GM19372 (cell line): Measurements from ENCODE around the gene TRIM47.
A peak's percentile ranks its signal among the peaks of the same experiment; 100 is the strongest.
"Not testable (repeated sequence)": the region's sequence is repeated elsewhere in the genome, so short reads cannot be mapped to it uniquely, and the experiment has no call there.

ENCODE experiments used
- ATAC-seq: cut with Tn5 transposase; IDR thresholded peaks from one replicate; pipeline ENCODE4 v1.9.1; 2021; ENCODE audit warnings: mild to moderate bottlenecking, low read depth, moderate library complexity; ENCODE audit not compliant: unreplicated experiment

The TRIM47 gene

GRCh38 chr17:75872434-75873351 lies 5.7 kb downstream of the TRIM47 start:
- no peak for ATAC-seq

- not testable (repeated sequence) for ATAC-seq
These were observed 8.2 kb downstream of the TRIM47 start for GRCh38 chr17:75870228-75870627.

- no peak for ATAC-seq
These were observed 8.9 kb downstream of the TRIM47 start for GRCh38 chr17:75869282-75870141.

- not testable (repeated sequence) for ATAC-seq
These were observed 9.6 kb downstream of the TRIM47 start for GRCh38 chr17:75868730-75869281.

- ATAC-seq, result not testable (repeated sequence)
These were observed 12.8 kb downstream of the TRIM47 start for GRCh38 chr17:75865404-75866188.

GRCh38 chr17:75864887-75865286 lies 13.5 kb downstream of the TRIM47 start:
- not testable (repeated sequence) for ATAC-seq

- ATAC-seq, result no peak
These were observed 13.9 kb downstream of the TRIM47 start for GRCh38 chr17:75864448-75864871.

GRCh38 chr17:75861927-75862317 lies 16.5 kb downstream of the TRIM47 start:
- no peak for ATAC-seq

- not testable (repeated sequence) for ATAC-seq
These were observed 19.0 kb downstream of the TRIM47 start for GRCh38 chr17:75859358-75859757.

GRCh38 chr17:75856062-75856756 lies 22.2 kb downstream of the TRIM47 start:
- no peak for ATAC-seq

GRCh38 chr17:75855310-75856061 lies 22.9 kb downstream of the TRIM47 start, which contains the start of gene WBP2:
Gene WBP2 (minus strand): TSS chr17:75855335. CDS start chr17:75855297, 38 bp downstream.
- peak; percentile 88 for ATAC-seq

GRCh38 chr17:75854881-75855309 lies 23.5 kb downstream of the TRIM47 start:
- no peak for ATAC-seq

GRCh38 chr17:75854101-75854748 lies 24.2 kb downstream of the TRIM47 start:
- no peak for ATAC-seq

GRCh38 chr17:75853433-75853832 lies 24.9 kb downstream of the TRIM47 start:
- ATAC-seq, result no peak

- not testable (repeated sequence) for ATAC-seq
These were observed 26.7 kb downstream of the TRIM47 start for GRCh38 chr17:75851693-75851991.

GRCh38 chr17:75850928-75851692 lies 27.3 kb downstream of the TRIM47 start:
- ATAC-seq, result no peak

- no peak for ATAC-seq
These were observed 28.7 kb downstream of the TRIM47 start for GRCh38 chr17:75849724-75850123.

GRCh38 chr17:75849279-75849646 lies 29.1 kb downstream of the TRIM47 start:
- no peak for ATAC-seq
